Mucosa of rectum (tissue), 2 donors: ENCODE results near the gene PPARA.
A peak's percentile ranks its signal among the peaks of the same experiment; 100 is the strongest.

Source experiments
- H3K27ac ChIP-seq, 2 donors: one replicate each; pipeline ENCODE4 v1.7.0; 2013; ENCODE audit warnings: inconsistent platforms in 2 of 2, low read depth in 2 of 2, low read length in 2 of 2
- H3K27me3 ChIP-seq, 2 donors: one replicate each; pipeline ENCODE4 v1.7.0; 2013; ENCODE audit warnings: low read length in 2 of 2; ENCODE audit not compliant: control insufficient read depth in 2 of 2, insufficient read depth in 2 of 2
- H3K36me3 ChIP-seq, 2 donors: one replicate each; pipeline ENCODE4 v1.7.0; 2013; ENCODE audit warnings: low read length in 2 of 2; ENCODE audit not compliant: control insufficient read depth in 2 of 2, insufficient read depth in 2 of 2
- H3K4me1 ChIP-seq, 2 donors: one replicate each; pipeline ENCODE4 v1.7.0; 2013; ENCODE audit warnings: low read length in 2 of 2, mild to moderate bottlenecking in 1 of 2; ENCODE audit not compliant: control insufficient read depth in 2 of 2, insufficient read depth in 2 of 2
- H3K4me3 ChIP-seq, 2 donors: one replicate each; pipeline ENCODE4 v1.7.0; 2013; ENCODE audit warnings: low read length in 2 of 2
- H3K9ac ChIP-seq, 2 donors: one replicate each; pipeline ENCODE4 v1.7.0; 2013; ENCODE audit warnings: low read length in 2 of 2, low read depth in 1 of 2, mild to moderate bottlenecking in 1 of 2
- H3K9me3 ChIP-seq, 2 donors: one replicate each; pipeline ENCODE4 v1.7.0; 2013; ENCODE audit warnings: low read length in 2 of 2; ENCODE audit not compliant: control insufficient read depth in 2 of 2
- donor health status: healthy.
- donor health status: Normal muscosa, but diverticular disease.

The PPARA gene

DNA sequence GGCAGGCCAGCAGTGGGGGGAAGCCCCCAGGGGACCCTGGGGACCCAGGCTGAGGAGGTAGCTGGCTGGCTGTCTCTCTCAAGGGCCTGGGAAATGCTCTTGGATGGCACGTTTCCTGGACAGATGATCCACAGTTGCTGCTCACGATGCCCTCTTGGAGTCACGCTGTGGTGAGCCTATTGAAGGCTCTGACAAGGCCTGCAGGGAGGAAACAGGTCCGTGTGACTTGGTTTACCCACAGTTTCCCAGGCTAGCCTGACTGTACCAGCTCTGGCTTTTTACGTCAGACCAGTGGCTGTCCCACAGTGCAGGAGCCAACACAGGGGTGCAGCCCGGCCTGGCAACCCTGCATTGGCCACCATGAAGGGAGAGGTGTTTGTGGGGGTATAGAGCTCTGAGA, 29.2 kb upstream of the PPARA start:
- H3K9me3 ChIP-seq, result no peaks in the 10 kb centered on the region
- peaks cover 14 to 17% of the 10 kb centered on the region in 2 donors for H3K4me1 ChIP-seq
- H3K36me3 ChIP-seq, result no peaks in the 10 kb centered on the region
- no peak overlapping the region for H3K4me3 ChIP-seq
- H3K27me3 ChIP-seq, result no peaks in the 10 kb centered on the region
- no peak overlapping the region for H3K27ac ChIP-seq
- no peak overlapping the region for H3K9ac ChIP-seq

DNA sequence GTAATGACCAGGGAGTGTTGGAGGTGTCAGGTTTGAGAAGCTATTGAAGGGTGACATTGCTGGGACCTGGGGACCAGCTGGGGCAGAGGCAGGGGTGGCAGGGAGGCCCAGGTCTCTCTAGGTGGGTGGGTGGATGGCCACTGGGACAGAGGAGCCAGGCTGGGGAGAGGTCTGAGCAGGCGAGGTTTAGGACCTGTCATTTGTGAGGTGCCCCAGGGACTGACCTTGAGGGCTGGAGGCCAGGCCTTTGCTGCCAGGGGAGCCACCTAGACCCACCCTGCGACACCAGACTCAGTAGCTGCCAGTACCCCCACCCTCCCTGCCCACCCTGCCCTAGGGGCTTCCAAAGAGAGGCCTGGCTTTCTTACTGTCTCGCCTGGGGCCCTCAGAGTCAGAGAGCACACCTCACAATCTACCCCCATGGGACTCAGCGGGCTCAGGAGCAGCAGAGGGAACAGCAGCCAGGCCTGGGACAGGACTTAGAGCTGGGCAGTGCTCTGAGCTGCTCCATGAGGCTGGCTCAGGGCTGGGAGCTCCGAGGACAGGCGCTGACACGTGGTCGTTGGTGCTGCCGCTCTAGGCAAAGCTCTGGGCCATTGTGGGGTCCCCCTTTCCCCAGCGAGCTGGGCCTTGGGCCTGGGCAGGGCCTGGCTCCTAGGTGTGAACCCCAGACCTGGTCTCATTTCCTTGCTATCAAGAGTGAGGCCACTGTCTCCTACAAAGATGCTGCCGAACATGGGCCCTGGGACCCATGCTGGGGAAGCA, 28.6 kb upstream of the PPARA start:
- Histone ChIP-seq H3K4me3 (no peak overlapping the region), H3K9me3 (no peaks in the 10 kb centered on the region), H3K9ac (no peak overlapping the region), H3K4me1 (peaks cover 11 to 17% of the 10 kb centered on the region in 2 donors), H3K27me3 (no peaks in the 10 kb centered on the region), H3K27ac (no peak overlapping the region), H3K36me3 (no peaks in the 10 kb centered on the region)

DNA sequence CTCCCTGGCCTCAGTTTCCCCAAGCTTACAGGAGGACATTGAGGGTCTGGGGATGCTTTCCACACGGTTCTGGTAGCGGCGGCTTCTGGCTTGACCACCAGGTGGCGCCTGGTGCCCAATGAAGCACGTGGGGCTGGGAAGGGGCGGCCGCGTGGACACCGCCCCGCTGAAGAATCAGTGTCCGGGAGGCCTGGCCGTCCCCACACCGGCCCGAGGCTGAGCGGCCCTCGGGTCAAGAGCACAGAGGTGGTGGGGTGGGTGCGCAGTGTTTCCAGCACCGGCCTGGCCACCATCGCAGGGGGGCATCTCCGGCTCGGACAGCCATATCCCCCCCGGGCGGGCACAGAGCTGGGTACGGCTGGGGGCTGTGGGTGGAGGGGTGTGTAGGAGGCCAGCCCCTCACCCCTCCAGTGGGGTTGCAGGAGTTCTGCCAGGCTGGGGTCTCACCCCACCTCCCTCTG, 27.8 kb upstream of the PPARA start:
- H3K9me3 ChIP-seq, result no peaks in the 10 kb centered on the region
- no peak overlapping the region for H3K4me3 ChIP-seq
- no peak overlapping the region for H3K9ac ChIP-seq
- H3K36me3 ChIP-seq, result no peaks in the 10 kb centered on the region
- no peak overlapping the region for H3K27ac ChIP-seq
- no peaks in the 10 kb centered on the region for H3K27me3 ChIP-seq
- peaks cover 17 to 21% of the 10 kb centered on the region in 2 donors for H3K4me1 ChIP-seq

DNA sequence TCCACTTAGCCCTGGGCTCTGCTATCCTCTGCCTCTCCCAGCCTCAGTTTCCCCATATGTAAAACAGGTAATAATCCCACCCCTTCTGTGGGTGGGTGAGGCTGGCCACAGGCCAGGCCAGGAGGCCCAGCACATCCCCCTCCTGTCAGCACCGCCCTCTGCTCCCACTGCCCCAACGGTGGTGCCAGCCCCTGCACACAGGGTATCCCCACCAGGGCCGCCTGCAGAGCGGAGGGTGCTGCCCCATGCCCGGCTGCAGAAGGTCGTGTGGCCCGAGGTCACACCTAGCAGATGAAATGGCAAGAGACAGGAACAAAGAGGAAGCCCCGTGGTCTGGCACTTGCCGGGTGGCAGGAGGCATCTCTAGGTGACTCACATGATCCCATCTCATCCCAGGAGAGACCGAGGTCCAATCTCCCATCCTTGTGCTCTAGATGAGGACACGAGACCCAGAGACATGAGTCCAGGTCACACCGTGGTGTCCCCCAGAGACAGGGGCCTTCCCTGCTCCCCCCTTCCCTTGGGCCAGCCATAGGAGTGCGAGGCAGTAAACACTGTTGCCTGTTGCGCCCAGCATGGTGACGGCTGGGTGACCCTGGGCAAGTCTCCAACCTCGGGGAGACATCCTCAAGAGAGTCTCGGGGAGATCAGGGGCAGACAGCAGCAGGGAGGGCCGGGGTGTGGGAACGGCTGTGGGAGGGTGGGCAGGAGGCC, 27.2 kb upstream of the PPARA start:
- no peaks in the 10 kb centered on the region for H3K27me3 ChIP-seq
- H3K4me1 ChIP-seq, result peaks cover 17 to 21% of the 10 kb centered on the region in 2 donors
- no peak overlapping the region for H3K4me3 ChIP-seq
- no peaks in the 10 kb centered on the region for H3K36me3 ChIP-seq
- no peak overlapping the region for H3K9ac ChIP-seq
- H3K27ac ChIP-seq, result no peak overlapping the region
- no peaks in the 10 kb centered on the region for H3K9me3 ChIP-seq

DNA sequence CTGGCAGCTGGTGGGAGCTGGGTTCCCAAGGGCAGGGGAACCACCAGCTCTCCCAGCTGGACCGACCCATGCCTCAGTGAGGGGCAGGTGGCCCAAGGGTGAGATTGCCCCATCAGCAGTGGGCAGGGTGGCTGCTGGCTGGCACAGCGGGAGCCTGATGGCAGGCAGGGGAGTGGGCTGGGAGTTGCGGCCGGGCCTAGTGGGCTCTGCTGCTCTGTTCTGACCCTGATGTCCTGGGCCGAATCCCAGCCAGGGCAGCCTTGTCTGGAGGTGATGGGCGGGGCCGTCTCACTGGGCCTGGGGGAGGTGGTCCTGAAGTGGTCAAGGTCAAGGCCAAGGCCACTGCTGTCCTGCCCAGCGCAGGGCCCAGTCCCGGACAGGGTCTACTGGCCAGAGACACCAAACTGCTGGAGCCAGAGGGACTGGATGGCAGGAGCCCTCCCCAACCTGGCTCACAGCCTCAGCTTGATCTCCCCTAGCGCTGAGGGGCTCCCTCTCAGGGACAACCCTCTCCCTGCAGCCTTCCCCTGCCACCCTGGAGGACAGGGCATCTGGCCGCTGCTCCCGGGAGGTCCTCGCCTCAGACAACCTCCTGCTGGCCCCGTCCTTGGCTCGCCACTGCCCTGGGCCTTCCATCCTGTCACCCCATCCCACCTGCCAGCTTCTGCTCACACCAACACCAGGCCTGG, 26.5 kb upstream of the PPARA start:
- Histone ChIP-seq H3K27me3 (no peaks in the 10 kb centered on the region), H3K27ac (no peak overlapping the region), H3K4me1 (peaks cover 17 to 21% of the 10 kb centered on the region in 2 donors), H3K9me3 (no peaks in the 10 kb centered on the region), H3K4me3 (no peak overlapping the region), H3K36me3 (no peaks in the 10 kb centered on the region), H3K9ac (no peak overlapping the region)

DNA sequence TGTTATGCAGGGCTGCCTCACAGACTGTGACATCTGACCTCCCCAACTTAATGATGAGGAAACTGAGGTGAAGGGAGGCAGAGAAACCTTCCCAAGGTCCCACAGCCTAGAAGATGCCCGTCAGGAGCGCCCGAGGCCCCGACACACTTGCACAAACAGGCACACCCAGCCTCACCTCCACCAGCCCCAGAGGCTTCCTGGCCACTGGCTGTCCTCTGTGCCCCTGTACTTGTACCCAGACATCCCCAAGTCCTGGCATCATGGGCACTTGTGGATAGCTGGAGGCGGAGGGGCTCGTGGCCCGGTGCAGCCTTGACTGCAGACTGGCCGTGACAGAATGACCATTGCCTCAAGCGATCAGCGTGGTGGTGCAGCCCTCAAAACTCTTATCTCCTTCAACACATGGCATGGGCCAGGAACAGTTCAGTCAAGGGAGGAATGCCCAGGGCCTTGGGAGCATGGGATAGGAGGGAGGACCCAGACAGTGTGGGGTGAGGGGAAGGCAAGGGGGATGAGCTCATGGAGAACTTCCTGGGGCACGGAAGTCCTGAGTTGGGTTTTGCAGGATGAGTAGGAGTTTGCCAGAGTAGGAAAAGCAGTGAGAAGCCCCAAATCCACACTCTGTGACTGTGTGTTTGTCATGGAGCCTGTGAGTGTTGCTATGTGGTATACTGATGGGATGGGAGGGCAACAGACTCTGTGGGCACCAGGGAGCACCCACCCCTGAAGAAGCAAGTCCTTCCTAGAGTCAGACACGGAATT, 25.8 kb upstream of the PPARA start:
- no peak overlapping the region for H3K4me3 ChIP-seq
- H3K9ac ChIP-seq, result no peak overlapping the region
- no peaks in the 10 kb centered on the region for H3K36me3 ChIP-seq
- H3K9me3 ChIP-seq, result no peaks in the 10 kb centered on the region
- no peak overlapping the region for H3K27ac ChIP-seq
- peaks cover 17 to 27% of the 10 kb centered on the region in 2 donors for H3K4me1 ChIP-seq
- no peaks in the 10 kb centered on the region for H3K27me3 ChIP-seq

DNA sequence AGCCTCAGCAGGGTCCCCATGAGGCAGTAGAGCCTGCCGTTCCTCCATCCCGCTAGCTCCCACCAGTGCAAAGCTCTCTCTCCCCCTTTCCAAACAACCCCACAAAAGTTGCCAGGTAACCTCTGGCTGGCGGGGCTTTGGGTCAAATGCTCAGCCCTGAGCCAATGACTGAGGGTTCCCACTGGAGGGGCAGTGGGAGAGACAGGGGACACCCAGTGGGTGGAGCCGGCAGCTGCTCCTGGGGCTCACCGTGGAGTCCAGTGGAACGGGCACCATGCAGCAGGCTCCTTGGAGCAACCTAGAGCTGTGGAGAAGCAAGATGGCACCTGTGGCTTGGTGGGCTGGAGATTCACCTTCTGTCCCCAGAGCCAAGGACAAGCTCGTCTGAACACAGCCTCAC, 25.0 kb upstream of the PPARA start:
- no peaks in the 10 kb centered on the region for H3K9me3 ChIP-seq
- H3K4me3 ChIP-seq, result no peak overlapping the region
- no peaks in the 10 kb centered on the region for H3K27me3 ChIP-seq
- H3K9ac ChIP-seq, result peak overlapping the region in 1 of 2 donors; percentile 68
- peaks cover 17 to 33% of the 10 kb centered on the region in 2 donors for H3K4me1 ChIP-seq
- H3K36me3 ChIP-seq, result no peaks in the 10 kb centered on the region
- H3K27ac ChIP-seq, result peak overlapping the region in 1 of 2 donors; percentile 84

DNA sequence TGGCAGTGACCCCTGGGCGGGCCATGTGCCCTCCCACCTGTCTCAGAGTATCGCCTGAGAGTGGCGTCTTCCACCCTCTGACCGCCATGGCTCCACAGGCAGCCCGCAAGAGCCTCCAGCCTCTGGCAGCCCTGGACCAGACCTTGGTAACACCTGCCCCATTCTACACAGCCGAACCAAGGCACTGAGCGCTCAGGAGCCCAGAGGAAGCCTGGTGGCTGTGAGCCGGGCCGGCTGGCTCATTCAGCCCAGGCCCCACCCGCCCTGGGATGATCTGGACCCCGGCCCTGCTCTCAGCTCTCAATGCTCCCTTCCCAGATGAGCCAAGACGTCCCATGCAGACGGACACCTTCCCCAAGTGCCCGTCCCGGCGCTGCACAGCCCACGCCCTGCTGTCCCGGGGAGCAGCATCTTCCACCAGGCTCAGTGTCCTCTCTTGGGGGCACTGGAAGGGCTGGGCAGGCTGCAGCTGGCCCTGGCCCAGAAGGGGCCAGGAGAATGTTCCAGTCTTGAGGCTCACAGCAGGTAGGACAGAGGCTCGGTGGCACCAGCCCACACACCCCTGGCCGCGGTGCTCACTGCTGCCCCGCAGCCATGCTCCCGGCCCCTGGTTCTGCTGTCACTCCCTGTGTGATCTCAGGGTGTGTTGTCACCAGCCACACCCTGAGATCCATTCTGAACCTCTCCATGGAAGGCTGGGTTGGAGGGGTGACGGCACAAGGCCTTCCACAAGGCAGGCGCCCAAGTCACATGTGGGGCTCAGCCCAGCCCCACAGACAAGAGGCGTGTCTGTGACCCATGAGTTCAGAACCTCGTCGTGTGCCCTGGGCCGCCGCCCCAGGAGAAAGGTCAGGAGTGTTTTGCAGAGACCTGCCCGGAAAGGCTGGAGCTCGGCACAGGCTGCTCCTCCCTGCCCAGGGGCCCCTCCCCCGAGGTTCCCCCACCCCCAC, 24.2 kb upstream of the PPARA start:
- peak overlapping the region; percentile 14 to 68 for H3K9ac ChIP-seq
- H3K4me1 ChIP-seq, result peaks cover 17 to 33% of the 10 kb centered on the region in 2 donors
- no peaks in the 10 kb centered on the region for H3K9me3 ChIP-seq
- no peak overlapping the region for H3K4me3 ChIP-seq
- peak overlapping the region; percentile 84 for H3K27ac ChIP-seq
- H3K27me3 ChIP-seq, result no peaks in the 10 kb centered on the region
- no peaks in the 10 kb centered on the region for H3K36me3 ChIP-seq

DNA sequence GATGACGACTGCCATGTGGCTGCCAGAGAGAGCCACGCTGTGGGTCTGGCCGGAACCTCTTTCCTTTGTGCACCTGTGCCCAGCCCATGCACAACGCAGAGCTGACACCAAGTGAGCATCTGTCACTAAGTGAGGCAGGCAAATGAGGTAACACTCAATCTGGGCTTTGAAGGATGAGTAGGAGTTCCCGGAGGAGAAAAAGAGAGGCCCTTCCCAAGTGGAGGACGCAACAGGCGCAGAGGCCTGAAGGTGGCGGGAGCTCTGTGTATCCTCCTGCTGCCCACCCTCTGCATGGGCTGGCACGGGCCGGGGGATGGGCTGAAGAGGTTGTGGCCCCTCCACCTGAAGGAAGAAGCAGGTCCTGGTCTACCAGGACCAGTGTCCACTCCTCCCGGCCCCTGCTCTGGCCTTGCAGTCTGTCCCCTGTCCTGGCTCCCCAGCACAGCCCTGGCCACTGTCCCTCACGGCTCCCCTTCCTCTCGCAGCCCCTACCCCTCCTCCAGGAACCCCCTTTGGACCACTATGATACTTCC, 23.4 kb upstream of the PPARA start:
- Histone ChIP-seq H3K4me3 (no peak overlapping the region), H3K36me3 (no peaks in the 10 kb centered on the region), H3K9ac (no peak overlapping the region), H3K27ac (peak overlapping the region; percentile 74 to 84), H3K9me3 (no peaks in the 10 kb centered on the region), H3K4me1 (peaks cover 17 to 33% of the 10 kb centered on the region in 2 donors), H3K27me3 (no peaks in the 10 kb centered on the region)
